Mucosa of gallbladder (tissue), 1 donor: ENCODE data around the gene EXOC6B. TPM values are rescaled to one million over a fixed set of nuclear protein-coding genes. Genes with fewer than 3 reads are reported as not detected.
"Not testable (repeated sequence)": the region's sequence is repeated elsewhere in the genome, so short reads cannot be mapped to it uniquely, and the experiment has no call there.

Experiments
- DNase-seq: peaks from one replicate; pipeline ENCODE4 v3.0.0-alpha.2; 2020; ENCODE audit warnings: low spot score
- total RNA-seq: library from RNA; stranded (reverse); gene quantifications from one replicate; pipeline ENCODE4 v1.2.1, GENCODE V29; 2021
- donor health status: DM: no; HTN: no; CAD: no.

EXOC6B gene
- total RNA-seq, 1 donor from 2014 or later = 37.1 TPM

GRCh38 chr2:72548081-72548764 is 277.6 kb downstream of the EXOC6B start:
- DNase-seq = no peak

- DNase-seq = no peak
These were observed 280.0 kb downstream of the EXOC6B start for GRCh38 chr2:72545790-72546189.

- DNase-seq = no peak
These were observed 281.3 kb downstream of the EXOC6B start for GRCh38 chr2:72544554-72544953.

GRCh38 chr2:72543497-72544216 is 282.2 kb downstream of the EXOC6B start:
- no peak for DNase-seq

- DNase-seq = no peak
These were observed 286.7 kb downstream of the EXOC6B start for GRCh38 chr2:72539071-72539552.

GRCh38 chr2:72538486-72538885 is 287.3 kb downstream of the EXOC6B start:
- DNase-seq = no peak

GRCh38 chr2:72535586-72535985 is 290.2 kb downstream of the EXOC6B start:
- DNase-seq = not testable (repeated sequence)

GRCh38 chr2:72533765-72534164 is 292.1 kb downstream of the EXOC6B start:
- DNase-seq = no peak

- DNase-seq = no peak
These were observed 298.4 kb downstream of the EXOC6B start for GRCh38 chr2:72527424-72527823.

GRCh38 chr2:72526623-72527022 is 299.2 kb downstream of the EXOC6B start:
- DNase-seq = no peak

GRCh38 chr2:72524071-72524470 is 301.8 kb downstream of the EXOC6B start:
- no peak for DNase-seq

- DNase-seq = no peak
These were observed 310.1 kb downstream of the EXOC6B start for GRCh38 chr2:72515696-72516095.

GRCh38 chr2:72513011-72513410 is 312.8 kb downstream of the EXOC6B start:
- no peak for DNase-seq

GRCh38 chr2:72512376-72512775 is 313.5 kb downstream of the EXOC6B start:
- no peak for DNase-seq

GRCh38 chr2:72511906-72512305 is 313.9 kb downstream of the EXOC6B start:
- no peak for DNase-seq

GRCh38 chr2:72497763-72498162 is 328.1 kb downstream of the EXOC6B start:
- no peak for DNase-seq

GRCh38 chr2:72496479-72496878 is 329.4 kb downstream of the EXOC6B start:
- no peak for DNase-seq

GRCh38 chr2:72494392-72494791 is 331.4 kb downstream of the EXOC6B start:
- DNase-seq = no peak

- DNase-seq = not testable (repeated sequence)
These were observed 341.2 kb downstream of the EXOC6B start for GRCh38 chr2:72484622-72485021.

GRCh38 chr2:72483346-72483745 is 342.5 kb downstream of the EXOC6B start:
- no peak for DNase-seq

- DNase-seq = no peak
These were observed 350.6 kb downstream of the EXOC6B start for GRCh38 chr2:72475246-72475645.

- DNase-seq = no peak
These were observed 367.9 kb downstream of the EXOC6B start for GRCh38 chr2:72457801-72458516.

GRCh38 chr2:72454189-72454588 is 371.6 kb downstream of the EXOC6B start:
- no peak for DNase-seq
